Measurements from ENCODE around the gene TWF2.

GRCh38 chr3:52203701-52204100 lies 35.3 kb downstream of the TWF2 start:
- no peak for TF ChIP-seq CTCF (IDR thresholded peaks at IDR 0.05 in 2 of 3, conservative IDR thresholded peaks at IDR 0.05 in 1 of 3; ENCODE audit: insufficient read depth in 2 of 3, low read depth in 1 of 3, low read length in 3 of 3)
- TF ChIP-seq THRB (CRISPR knock-in tag; conservative IDR thresholded peaks at IDR 0.05): no peak
- TF ChIP-seq POLR2AphosphoS5 (IDR thresholded peaks at IDR 0.05; ENCODE audit: control insufficient read depth, insufficient read depth, low read depth, low read length): no peak
- TF ChIP-seq BMI1 (IDR thresholded peaks at IDR 0.05; ENCODE audit: low read length): no peak

Measured in K562 (cell line).